Small intestine (tissue), 7 donors: ENCODE measurements around the gene TCEA2. TPM values are rescaled to one million over a fixed set of nuclear protein-coding genes. Genes with fewer than 3 reads are reported as not detected.

Experiments
- DNase-seq, 2 donors: peaks; one replicate each; pipeline versions ENCODE4 v3.0.0 to v3.0.0-alpha.2; 2013
- FAIRE-seq: peaks from 2 replicates; lab custom pipeline; 2012; peaks lifted over from hg19 to GRCh38; lab: Jason Lieb, UNC
- H3K27ac ChIP-seq, 3 donors: one replicate each; pipeline ENCODE4 v1.5.1; 2013; ENCODE audit warnings: low read length in 2 of 3, mild to moderate bottlenecking in 2 of 3, control low read depth in 1 of 3, inconsistent platforms in 1 of 3, low read depth in 1 of 3, moderate library complexity in 1 of 3
- H3K27me3 ChIP-seq, 3 donors: one replicate each; pipeline ENCODE4 v1.6.1; 2013; ENCODE audit warnings: low read length in 3 of 3, inconsistent platforms in 1 of 3; ENCODE audit not compliant: control insufficient read depth in 3 of 3, insufficient read depth in 3 of 3
- H3K36me3 ChIP-seq, 3 donors: one replicate each; pipeline ENCODE4 v1.6.1; 2013; ENCODE audit warnings: low read length in 3 of 3, inconsistent platforms in 1 of 3, low read depth in 1 of 3, mild to moderate bottlenecking in 1 of 3, moderate library complexity in 1 of 3; ENCODE audit not compliant: control insufficient read depth in 3 of 3, insufficient read depth in 2 of 3
- H3K4me1 ChIP-seq, 3 donors: one replicate each; pipeline ENCODE4 v1.6.1; 2013; ENCODE audit warnings: low read length in 2 of 3, inconsistent platforms in 1 of 3, low read depth in 1 of 3, mild to moderate bottlenecking in 1 of 3, moderate library complexity in 1 of 3; ENCODE audit not compliant: control insufficient read depth in 3 of 3, insufficient read depth in 2 of 3
- H3K4me3 ChIP-seq, 3 donors: one replicate each; pipeline ENCODE4 v1.5.1; 2013; ENCODE audit warnings: low read length in 3 of 3, control low read depth in 1 of 3, inconsistent platforms in 1 of 3, low read depth in 1 of 3, mild to moderate bottlenecking in 1 of 3, moderate library complexity in 1 of 3
- H3K9me3 ChIP-seq, 2 donors: one replicate each; pipeline ENCODE4 v1.6.1; 2013; ENCODE audit warnings: low read depth in 1 of 2, low read length in 1 of 2; ENCODE audit not compliant: control insufficient read depth in 2 of 2, insufficient read depth in 1 of 2
- WGBS, 3 donors: extraction: QIAGEN DNeasy Blood & Tissue Kit; methylation state at CpG; one replicate each; pipeline ENCODE4 v1.1.7; 2013; 5-methylcytosine and 5-hydroxymethylcytosine counted together
- polyA plus RNA-seq, 4 donors: library from polyadenylated mRNA; stranded (reverse) in 3 of 4; unstranded in 1 of 4; fragments of 200-250 nt in 3 of 4; fragments of 120-200 nt in 1 of 4; gene quantifications; one replicate each; pipeline versions ENCODE4 v1.2.1 to v1.2.3, GENCODE V29; 2013
- donor health status: healthy with polysubstance abuse.
- donor health status: control.
- donor health status: control.
- donor health status: Bipolar disorder and iron deficiency.
- donor health status: healthy.

TCEA2 gene
- polyA plus RNA-seq, 4 donors, result 7.8 to 28.5 (median 12.6) TPM

DNA sequence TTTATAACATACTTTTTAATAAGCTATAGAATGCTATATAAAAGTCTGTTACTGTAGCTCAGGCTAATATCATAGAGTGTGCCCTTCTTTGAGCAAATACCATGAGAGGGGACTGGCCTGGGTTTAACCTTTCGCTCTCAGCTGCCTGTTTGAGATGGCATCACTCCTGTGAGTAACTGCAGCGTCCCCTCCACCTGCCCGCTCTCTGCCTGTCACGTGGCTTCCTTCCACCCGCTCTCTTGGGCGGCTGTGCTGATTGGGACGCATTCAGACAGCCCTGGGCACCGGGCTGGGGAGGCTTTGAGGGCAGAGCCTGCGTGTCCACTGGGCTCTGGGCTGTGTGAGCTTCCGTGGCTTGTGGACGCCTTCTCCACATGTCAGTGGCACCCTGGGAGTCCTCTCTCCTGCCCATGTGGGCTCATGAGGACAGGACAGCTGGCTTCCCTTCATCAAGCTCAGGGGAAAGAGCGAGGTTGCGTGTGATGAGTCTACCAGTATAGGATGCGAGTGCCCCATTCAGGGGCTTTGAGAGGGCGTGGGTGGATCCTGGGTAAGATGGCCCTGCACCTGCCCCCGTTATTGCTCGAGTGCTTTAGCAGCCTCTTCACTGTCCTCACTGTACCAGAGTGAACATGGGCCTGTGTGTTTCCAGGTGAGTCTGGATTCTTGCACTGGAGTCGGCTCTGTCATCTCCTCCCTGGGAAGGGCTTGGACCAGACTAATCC lies 37.7 kb upstream of the TCEA2 start:
- 90 to 96% (median 93%) methylated on average over 18 of the region's 18 CpGs for WGBS, 3 donors
- no peak for DNase-seq
- H3K4me3 ChIP-seq, result no peak overlapping the region
- peaks cover 0 to 14% (median 0%) of the 10 kb centered on the region in 3 donors for H3K27me3 ChIP-seq
- FAIRE-seq, result no peak
- peaks cover 0 to 29% (median 2%) of the 10 kb centered on the region in 3 donors for H3K4me1 ChIP-seq
- H3K36me3 ChIP-seq, result peaks cover 19 to 97% (median 21%) of the 10 kb centered on the region in 3 donors
- no peak overlapping the region for H3K27ac ChIP-seq
- H3K9me3 ChIP-seq, result no peaks in the 10 kb centered on the region

DNA sequence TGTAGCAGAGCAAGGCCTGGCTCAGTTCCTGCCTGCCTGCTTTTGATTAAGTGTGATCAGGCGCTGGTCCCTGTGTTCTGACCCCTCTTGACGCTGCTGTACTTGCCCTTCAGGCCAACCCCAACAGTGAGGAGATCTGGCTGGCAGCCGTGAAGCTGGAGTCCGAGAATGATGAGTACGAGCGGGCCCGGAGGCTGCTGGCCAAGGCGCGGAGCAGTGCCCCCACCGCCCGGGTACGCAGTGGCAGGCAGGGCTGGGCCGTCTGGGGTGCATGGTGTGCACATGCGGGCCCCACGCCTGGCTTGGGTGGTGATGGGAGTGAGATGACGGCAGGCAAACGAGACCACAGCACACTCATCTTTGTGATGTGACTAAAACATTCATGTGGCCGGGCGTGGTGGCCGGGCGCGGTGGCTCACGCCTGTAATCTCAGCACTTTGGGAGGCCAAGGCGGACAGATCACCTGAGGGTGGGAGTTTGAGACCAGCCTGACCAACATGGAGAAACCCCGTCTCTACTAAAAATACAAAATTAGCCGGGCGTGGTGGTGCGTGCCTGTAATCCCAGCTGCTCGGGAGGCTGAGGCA lies 37.1 kb upstream of the TCEA2 start:
- FAIRE-seq, result no peak
- peaks cover 0 to 14% (median 0%) of the 10 kb centered on the region in 3 donors for H3K27me3 ChIP-seq
- no peaks in the 10 kb centered on the region for H3K9me3 ChIP-seq
- no peak overlapping the region for H3K4me3 ChIP-seq
- WGBS, 3 donors, result 93 to 96% (median 95%) methylated on average over 23 to 29 of the region's 29 CpGs
- peaks cover 0 to 35% (median 2%) of the 10 kb centered on the region in 3 donors for H3K4me1 ChIP-seq
- peaks cover 19 to 96% (median 22%) of the 10 kb centered on the region in 3 donors for H3K36me3 ChIP-seq
- no peak overlapping the region for H3K27ac ChIP-seq
- DNase-seq, result no peak

- WGBS, 3 donors, result 88 to 97% (median 93%) methylated on average over 24 of the region's 24 CpGs
Measured at GRCh38 chr20:64027981-64028685, 34.9 kb upstream of the TCEA2 start.

DNA sequence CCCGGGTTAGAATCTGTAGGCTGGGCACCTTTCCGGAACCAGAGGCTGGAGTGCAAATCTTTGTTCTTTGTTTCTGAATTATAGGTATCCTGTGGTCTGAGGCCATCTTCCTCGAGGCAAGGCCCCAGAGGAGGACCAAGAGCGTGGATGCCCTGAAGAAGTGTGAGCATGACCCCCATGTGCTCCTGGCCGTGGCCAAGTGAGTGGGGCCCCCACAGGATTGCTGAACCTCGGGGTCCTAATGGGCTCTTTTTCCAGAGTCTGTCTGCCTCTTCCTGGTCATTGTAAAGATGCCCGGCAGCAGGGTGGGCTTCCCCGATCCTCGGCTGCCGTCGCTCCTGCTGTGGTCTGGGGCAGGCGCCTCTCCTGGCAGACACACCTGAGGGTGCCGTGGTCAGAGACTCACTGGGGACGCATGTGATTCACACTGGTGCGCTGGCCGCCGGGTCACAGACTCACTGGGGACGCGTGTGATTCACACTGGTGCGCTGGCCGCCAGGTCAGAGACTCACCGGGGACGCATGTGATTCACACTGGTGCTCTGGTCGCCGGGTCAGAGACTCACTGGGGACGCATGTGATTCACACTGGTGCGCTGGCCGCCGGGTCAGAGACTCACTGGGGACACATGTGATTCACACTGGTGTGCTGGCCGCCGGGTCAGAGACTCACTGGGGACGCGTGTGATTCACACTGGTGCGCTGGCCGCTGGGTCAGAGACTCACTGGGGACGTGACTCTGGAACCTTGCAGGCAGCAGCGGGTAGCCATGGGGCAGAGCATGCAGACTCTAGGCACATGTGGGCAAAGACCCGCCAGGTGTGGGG lies 33.5 kb upstream of the TCEA2 start:
- Histone ChIP-seq H3K27ac (no peak overlapping the region), H3K4me1 (peaks cover 0 to 17% (median 2%) of the 10 kb centered on the region in 3 donors), H3K27me3 (peaks cover 0 to 23% (median 5%) of the 10 kb centered on the region in 3 donors), H3K36me3 (peaks cover 27 to 96% (median 34%) of the 10 kb centered on the region in 3 donors), H3K4me3 (no peak overlapping the region), H3K9me3 (no peaks in the 10 kb centered on the region)
- no peak for FAIRE-seq
- 93 to 95% (median 94%) methylated on average over 36 to 38 of the region's 38 CpGs for WGBS, 3 donors
- no peak for DNase-seq

More at GRCh38 chr20:64027981-64028685, 34.9 kb upstream of the TCEA2 start:
- peaks cover 27 to 94% (median 27%) of the 10 kb centered on the region in 3 donors for H3K36me3 ChIP-seq
- FAIRE-seq (no peak), DNase-seq (no peak)
- no peaks in the 10 kb centered on the region for H3K9me3 ChIP-seq
- H3K27ac ChIP-seq, result no peak overlapping the region
- peaks cover 0 to 16% (median 5%) of the 10 kb centered on the region in 3 donors for H3K27me3 ChIP-seq
- H3K4me1 ChIP-seq, result peaks cover 0 to 31% (median 2%) of the 10 kb centered on the region in 3 donors
- no peak overlapping the region for H3K4me3 ChIP-seq

DNA sequence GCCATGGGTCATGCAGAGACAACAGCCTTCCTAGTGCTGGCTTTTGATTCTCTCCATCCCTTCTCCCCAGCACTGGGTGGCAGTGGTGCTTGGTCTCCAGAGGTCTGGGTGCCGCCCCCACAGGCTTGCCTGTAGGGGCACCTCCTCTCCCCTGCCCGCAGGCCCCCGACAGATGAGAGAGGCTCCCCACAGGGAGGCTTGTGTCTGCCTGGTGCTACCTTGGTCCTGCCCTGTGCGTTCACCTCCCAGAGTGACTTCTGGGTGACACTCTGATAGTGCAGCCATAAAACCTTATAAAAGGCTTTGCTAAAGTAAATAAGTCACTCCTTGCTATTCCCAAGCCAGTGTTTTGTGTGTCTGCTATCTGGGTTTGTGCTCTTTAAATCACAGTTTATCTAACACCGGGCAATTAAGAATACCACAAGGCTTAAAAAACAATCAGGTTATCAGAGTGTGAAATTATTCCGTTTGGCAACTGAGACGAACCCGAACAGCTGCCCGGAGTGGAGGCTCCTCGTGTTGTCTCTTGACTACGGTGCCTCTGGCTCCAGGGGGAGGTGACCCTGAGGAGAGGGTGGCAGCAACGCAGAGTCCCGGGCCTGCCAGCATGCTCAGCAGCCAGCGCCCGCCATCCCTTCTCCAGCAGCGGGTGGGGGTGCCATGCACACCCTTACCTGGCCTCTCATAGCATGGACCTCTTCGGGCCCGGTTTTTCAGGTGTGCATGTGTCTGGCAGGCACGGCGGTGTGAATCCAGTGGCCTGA lies 32.4 kb upstream of the TCEA2 start:
- DNase-seq (peak; percentile 84 to 92), FAIRE-seq (no peak)
- Histone ChIP-seq H3K9me3 (no peaks in the 10 kb centered on the region), H3K27me3 (peaks cover 0 to 29% (median 5%) of the 10 kb centered on the region in 3 donors), H3K4me3 (no peak overlapping the region), H3K4me1 (peaks cover 0 to 14% (median 0%) of the 10 kb centered on the region in 3 donors), H3K27ac (no peak overlapping the region), H3K36me3 (peaks cover 28 to 96% (median 33%) of the 10 kb centered on the region in 3 donors)
- WGBS, 3 donors, result 14 to 68% (median 40%) methylated on average over 20 of the region's 20 CpGs

GRCh38 chr20:64031822-64032314 lies 31.1 kb upstream of the TCEA2 start:
- FAIRE-seq, result no peak

More at GRCh38 chr20:64031822-64032314, 31.1 kb upstream of the TCEA2 start:
- Histone ChIP-seq H3K27me3 (peaks cover 5 to 39% (median 10%) of the 10 kb centered on the region in 3 donors), H3K9me3 (no peaks in the 10 kb centered on the region), H3K4me1 (peaks cover 0 to 20% (median 0%) of the 10 kb centered on the region in 3 donors), H3K36me3 (peaks cover 24 to 92% (median 32%) of the 10 kb centered on the region in 3 donors), H3K27ac (no peak overlapping the region), H3K4me3 (no peak overlapping the region)
- DNase-seq, result no peak
- WGBS, 3 donors, result 95 to 96% (median 95%) methylated on average over 19 of the region's 19 CpGs
